HepG2 (cell line): Measurements from ENCODE around the gene KAZN. TPM values are rescaled to one million over a fixed set of nuclear protein-coding genes. Genes with fewer than 3 reads are reported as not detected.

Experiments used
- CAMTA2 ChIP-seq: sonication (generic); formaldehyde crosslinking; IDR thresholded peaks from 2 replicates; pipeline ENCODE4 v1.4.0; 2020; ENCODE audit warnings: mild to moderate bottlenecking, missing genetic modification reagents, borderline replicate concordance
- MED1 ChIP-seq: sonication (generic); formaldehyde crosslinking; IDR thresholded peaks from 2 replicates; pipeline ENCODE4 v1.4.0; 2020; ENCODE audit warnings: missing genetic modification reagents
- THAP9 ChIP-seq: sonication (generic); formaldehyde crosslinking; IDR thresholded peaks from 2 replicates; pipeline ENCODE4; 2020; ENCODE audit warnings: missing genetic modification reagents, mild to moderate bottlenecking, borderline replicate concordance
- YEATS2 ChIP-seq: sonication (generic); formaldehyde crosslinking; IDR thresholded peaks from 2 replicates; pipeline ENCODE4 v1.4.0; 2020; ENCODE audit warnings: missing genetic modification reagents, borderline replicate concordance
- YEATS4 ChIP-seq: sonication (generic); formaldehyde crosslinking; IDR thresholded peaks from 2 replicates; pipeline ENCODE4 v1.4.0; 2020; ENCODE audit warnings: missing genetic modification reagents, borderline replicate concordance
- ZFP41 ChIP-seq: sonication (generic); formaldehyde crosslinking; IDR thresholded peaks from 2 replicates; pipeline ENCODE4 v1.4.0; 2020; ENCODE audit warnings: mild to moderate bottlenecking, missing genetic modification reagents, borderline replicate concordance
- ZNF138 ChIP-seq: sonication (generic); formaldehyde crosslinking; IDR thresholded peaks from 2 replicates; pipeline ENCODE4 v1.5.0; 2020; ENCODE audit warnings: mild to moderate bottlenecking, low read depth, missing genetic modification reagents
- ZNF639 ChIP-seq: conservative IDR thresholded peaks from 2 replicates; pipeline ENCODE4 v1.6.1; 2018; ENCODE audit warnings: missing genetic modification reagents
- ZNF740 ChIP-seq: sonication (generic); formaldehyde crosslinking; IDR thresholded peaks from 2 replicates; pipeline ENCODE4 v1.4.0; 2020; ENCODE audit warnings: missing genetic modification reagents
- polyA plus RNA-seq, 8 experiments: library from polyadenylated mRNA; depleted of rRNA in 3 of 8; stranded (reverse) in 7 of 8; unstranded in 1 of 8; fragments of >200 nt; fragmentation: Illumina TruSeq in 4 of 8; extraction: Trizol in 4 of 8; gene quantifications; 2 replicates each; pipeline versions ENCODE4 v1.2.1 to v1.2.3, GENCODE V29; 2011 to 2016; ENCODE audit warnings: low read depth in 4 of 8, missing spikeins in 1 of 8, mixed read lengths in 1 of 8; ENCODE audit not compliant: insufficient read depth in 1 of 8
- total RNA-seq, 5 experiments: library from RNA; depleted of rRNA; stranded (reverse); fragments of >200 nt; fragmentation: Illumina TruSeq; extraction: Trizol; gene quantifications; 2 replicates each; pipeline ENCODE4 v1.2.3, GENCODE V29; 2016; ENCODE audit warnings: low read depth in 1 of 5

KAZN gene
- total and polyA plus RNA-seq, 2 of the 13 experiments (the other 11 are each of a cell fraction or from before 2014, with no cell fraction given), result 10.4 to 13.5 TPM

- TF ChIP-seq MED1 (CRISPR knock-in tag) (no peak), ZFP41 (CRISPR knock-in tag) (no peak), ZNF740 (CRISPR knock-in tag) (no peak), YEATS2 (CRISPR knock-in tag) (no peak), CAMTA2 (CRISPR knock-in tag) (no peak), THAP9 (CRISPR knock-in tag) (no peak), ZNF138 (CRISPR knock-in tag) (no peak), ZNF639 (CRISPR knock-in tag) (no peak), YEATS4 (no peak)
Observed at GRCh38 chr1:14945132-14946010, 346.9 kb downstream of the KAZN start (continued).
